Natural killer cell (primary cell): ENCODE data around the gene PARS2. TPM values are rescaled to one million over a fixed set of nuclear protein-coding genes. Genes with fewer than 3 reads are reported as not detected.
A peak's percentile ranks its signal among the peaks of the same experiment; 100 is the strongest.

Experiments used
- ATAC-seq, 3 donors: fragments of 150-1000 bp in 2 of 3; fragments of 200-7000 bp in 1 of 3; cut with Tn5 transposase; 1 replicate in 1 of 3; 2 replicates in 2 of 3; pipeline ENCODE4 v1.10.0; 2021; ENCODE audit warnings: mild to moderate bottlenecking in 2 of 3, moderate library complexity in 2 of 3
- DNase-seq, 2 donors: peaks; one replicate each; pipeline versions ENCODE4 v3.0.0 to v3.0.0-alpha.2; 2013 to 2021; ENCODE audit warnings: mixed read lengths in 1 of 2
- H3K27ac ChIP-seq: one replicate; pipeline ENCODE4 v1.5.1; 2013; ENCODE audit warnings: mild to moderate bottlenecking, low read length
- H3K27me3 ChIP-seq: one replicate; pipeline ENCODE4 v1.6.1; 2013; ENCODE audit warnings: low read length; ENCODE audit not compliant: control insufficient read depth, insufficient read depth
- H3K36me3 ChIP-seq: one replicate; pipeline ENCODE4 v1.6.1; 2013; ENCODE audit warnings: low read length; ENCODE audit not compliant: control insufficient read depth, insufficient read depth
- H3K4me1 ChIP-seq: one replicate; pipeline ENCODE4 v1.6.1; 2013; ENCODE audit warnings: low read length; ENCODE audit not compliant: control insufficient read depth, insufficient read depth
- H3K4me3 ChIP-seq: one replicate; pipeline ENCODE4 v1.5.1; 2013; ENCODE audit warnings: low read length
- H3K9me3 ChIP-seq: one replicate; pipeline ENCODE4 v1.6.1; 2013; ENCODE audit warnings: low read length; ENCODE audit not compliant: control insufficient read depth, insufficient read depth
- H3K27ac Mint-ChIP-seq, 2 donors: one replicate each; pipeline ENCODE4 v1.8.0; 2022; ENCODE audit warnings: mild to moderate bottlenecking in 2 of 2, mixed read lengths in 2 of 2, moderate library complexity in 1 of 2
- H3K27me3 Mint-ChIP-seq, 2 donors: one replicate each; pipeline ENCODE4 v1.8.0; 2022; ENCODE audit warnings: low read depth in 2 of 2, mixed read lengths in 2 of 2
- H3K36me3 Mint-ChIP-seq: one replicate; pipeline ENCODE4 v1.8.0; 2022; ENCODE audit warnings: mixed read lengths
- H3K4me1 Mint-ChIP-seq, 2 donors: one replicate each; pipeline ENCODE4 v1.8.0; 2022; ENCODE audit warnings: mixed read lengths in 2 of 2
- H3K4me3 Mint-ChIP-seq: one replicate; pipeline ENCODE4 v1.8.0; 2022; ENCODE audit warnings: mild to moderate bottlenecking, moderate library complexity, mixed read lengths
- H3K9me3 Mint-ChIP-seq, 2 donors: one replicate each; pipeline ENCODE4 v1.8.0; 2022; ENCODE audit warnings: mixed read lengths in 2 of 2
- CTCF ChIP-seq: fragments of 200-600 bp; IDR thresholded peaks from one replicate; pipeline ENCODE4 v1.8.0; 2022; ENCODE audit warnings: antibody characterized with exemption
- WGBS: methylation state at CpG from one replicate; pipeline ENCODE4 v1.1.7; 2013; ENCODE audit warnings: missing lambda C conversion rate; ENCODE audit not compliant: insufficient coverage; 5-methylcytosine and 5-hydroxymethylcytosine counted together
- intact Hi-C: fragments of 100-400 bp; cut with micrococcal nuclease; formaldehyde crosslinking; loops from one replicate; pipeline ENCODE4 v1.14.2; 2022
- total RNA-seq, 4 donors: library from RNA; stranded (reverse); fragments of 120-200 nt in 1 of 4; gene quantifications; one replicate each; pipeline versions ENCODE4 v1.2.3 to v1.2.4, GENCODE V29; 2013 to 2022

The PARS2 gene
- total RNA-seq, 3 donors from 2014 or later (not counting 1 experiment from before 2014, with no cell fraction given): 0.95 to 1.4 (median 0.96) TPM

- no peaks in the 10 kb centered on the region for H3K27me3 ChIP-seq
- Mint-ChIP-seq H3K27me3 (no peaks in the 10 kb centered on the region), H3K4me3 (peak overlapping the region; percentile 40), H3K9me3 (no peaks in the 10 kb centered on the region), H3K4me1 (peaks cover 54 to 64% of the 10 kb centered on the region in 2 donors), H3K27ac (peak overlapping the region; percentile 94 to 95), H3K36me3 (no peaks in the 10 kb centered on the region)
- peaks cover 75% of the 10 kb centered on the region for H3K4me1 ChIP-seq
- peak; percentile 37 to 46 (median 46) for ATAC-seq
- H3K9me3 ChIP-seq: no peaks in the 10 kb centered on the region
- intact Hi-C loops: loop anchor here (1.0 to 5.0 kb wide), 4 partner anchors 42 to 313 kb away; no protein-coding TSS in a partner anchor
- peak; percentile 68 to 79 for DNase-seq
- peaks cover 7% of the 10 kb centered on the region for H3K36me3 ChIP-seq
- peak; percentile 87 for TF ChIP-seq CTCF
- 41% methylated on average over 13 of the region's 13 CpGs for WGBS
- H3K4me3 ChIP-seq: no peak overlapping the region
- H3K27ac ChIP-seq: no peak overlapping the region
Observed at GRCh38 chr1:54810153-54810942, 46.0 kb upstream of the PARS2 start.

GRCh38 chr1:54809496-54810074 is 45.3 kb upstream of the PARS2 start:
- intact Hi-C loops: loop anchor here (1.0 to 5.0 kb wide), 6 partner anchors 41 to 402 kb away; partner anchors contain the start of gene SSBP3
- H3K36me3 Mint-ChIP-seq: no peaks in the 10 kb centered on the region
- peaks cover 62 to 71% of the 10 kb centered on the region in 2 donors for H3K4me1 Mint-ChIP-seq
- H3K27ac ChIP-seq: peak overlapping the region; percentile 88
- H3K36me3 ChIP-seq: peaks cover 4% of the 10 kb centered on the region
- H3K4me3 Mint-ChIP-seq: peak overlapping the region; percentile 40
- no peak for ATAC-seq
- no peaks in the 10 kb centered on the region for H3K9me3 Mint-ChIP-seq
- no peak overlapping the region for H3K4me3 ChIP-seq
- no peaks in the 10 kb centered on the region for H3K9me3 ChIP-seq
- TF ChIP-seq CTCF: no peak
- H3K27me3 Mint-ChIP-seq: no peaks in the 10 kb centered on the region
- no peak for DNase-seq
- H3K27me3 ChIP-seq: no peaks in the 10 kb centered on the region
- WGBS: 58% methylated on average over 3 of the region's 3 CpGs
- H3K4me1 ChIP-seq: peaks cover 83% of the 10 kb centered on the region
- H3K27ac Mint-ChIP-seq: peak overlapping the region; percentile 94 to 95

- H3K36me3 ChIP-seq: peaks cover 4% of the 10 kb centered on the region
- ATAC-seq (peak in 1 of 3 donors; percentile 8), DNase-seq (no peak)
- peaks cover 72 to 80% of the 10 kb centered on the region in 2 donors for H3K4me1 Mint-ChIP-seq
- H3K9me3 Mint-ChIP-seq: no peaks in the 10 kb centered on the region
- TF ChIP-seq CTCF: peak; percentile 27
- H3K27ac ChIP-seq: peak overlapping the region; percentile 88
- H3K36me3 Mint-ChIP-seq: no peaks in the 10 kb centered on the region
- peak overlapping the region; percentile 94 to 95 for H3K27ac Mint-ChIP-seq
- peak overlapping the region; percentile 42 for H3K4me3 ChIP-seq
- WGBS: 71% methylated on average over 12 of the region's 12 CpGs
- no peaks in the 10 kb centered on the region for H3K27me3 Mint-ChIP-seq
- intact Hi-C loops: loop anchor here (5.0 kb wide), 2 partner anchors 321 to 401 kb away; partner anchors contain the start of gene SSBP3
- no peaks in the 10 kb centered on the region for H3K9me3 ChIP-seq
- H3K27me3 ChIP-seq: no peaks in the 10 kb centered on the region
- H3K4me1 ChIP-seq: peaks cover 90% of the 10 kb centered on the region
- peak overlapping the region; percentile 83 for H3K4me3 Mint-ChIP-seq
Observed at GRCh38 chr1:54808443-54809207, 44.3 kb upstream of the PARS2 start.
